K562 (cell line): ENCODE data around the gene RIOX2. TPM values are rescaled to one million over a fixed set of nuclear protein-coding genes. Genes with fewer than 3 reads are reported as not detected.

Source experiments
- ATAC-seq: fragments of 200-7000 bp; cut with Tn5 transposase; 3 replicates; pipeline ENCODE4 v1.9.1; 2020; ENCODE audit warnings: moderate library complexity
- BruUV-seq: library from RNA; stranded (reverse); fragments of 400-500 nt; replicated peaks from 2 replicates; lab custom pipeline; 2021; lab: Mats Ljungman, UMichigan
- CTCF ChIA-PET: fragments of 300-600 bp; formaldehyde crosslinking; extraction: SDS; loops from one replicate; lab custom pipeline; 2021; ENCODE audit warnings: low intra/inter-chr PET ratio; lab: Yijun Ruan, JAX
- POLR2A ChIA-PET: fragments of 300-600, 350-650 bp; sonication (Branson Sonifier 250); formaldehyde crosslinking; extraction: SDS; loops from one replicate; lab custom pipeline; 2021; ENCODE audit warnings: antibody characterized with exemption, inconsistent platforms; lab: Yijun Ruan, JAX
- DNase-seq, 4 experiments: peaks; one replicate each; pipeline versions ENCODE4 v3.0.0 to v3.0.0-alpha.2; 2011 to 2018; ENCODE audit warnings: low spot score in 3 of 4, mixed read lengths in 3 of 4; ENCODE audit errors: extremely low read depth in 1 of 4
- FAIRE-seq: peaks from 2 replicates; lab custom pipeline; 2011; peaks lifted over from hg19 to GRCh38; lab: Jason Lieb, UNC
- H2AFZ ChIP-seq: 2 replicates; pipeline ENCODE4 v1.6.0; 2011; ENCODE audit warnings: low read depth, low read length, control low read depth, inconsistent platforms
- H3K27ac ChIP-seq: fragments of 200-600 bp; 3 replicates; pipeline ENCODE4 v1.8.0; 2011; ENCODE audit warnings: low read depth, mild to moderate bottlenecking, control low read depth, inconsistent platforms, low read length, moderate library complexity, mixed read lengths; ENCODE audit errors: extremely low read depth
- H3K27me3 ChIP-seq, 2 experiments: fragments of 300-600 bp in 1 of 2; 2 replicates in 1 of 2; 3 replicates in 1 of 2; pipeline versions ENCODE4 v1.6.0 to v1.8.0; 2011; ENCODE audit warnings: inconsistent platforms in 2 of 2, low read length in 2 of 2, mild to moderate bottlenecking in 1 of 2, mixed read lengths in 1 of 2, moderate library complexity in 1 of 2; ENCODE audit not compliant: control insufficient read depth in 2 of 2, insufficient read depth in 2 of 2
- H3K36me3 ChIP-seq: fragments of 300-600 bp; 3 replicates; pipeline ENCODE4 v1.8.0; 2011; ENCODE audit warnings: mild to moderate bottlenecking, low read length, inconsistent platforms; ENCODE audit not compliant: control insufficient read depth, insufficient read depth
- H3K4me1 ChIP-seq, 2 experiments: fragments of 200-600 bp in 1 of 2; replicated peaks in 1 of 2; 2 replicates in 1 of 2; 3 replicates in 1 of 2; pipeline versions ENCODE4 v1.5.1 to v1.8.0; 2011; ENCODE audit warnings: inconsistent platforms in 2 of 2, low read length in 2 of 2, mild to moderate bottlenecking in 1 of 2, mixed read lengths in 1 of 2, moderate library complexity in 1 of 2; ENCODE audit not compliant: control insufficient read depth in 2 of 2, insufficient read depth in 2 of 2
- H3K4me2 ChIP-seq: 2 replicates; pipeline ENCODE4 v1.6.1; 2011; ENCODE audit warnings: low read length, control low read depth, inconsistent platforms, mixed read lengths; ENCODE audit not compliant: insufficient read depth
- H3K4me3 ChIP-seq: fragments of 200-600 bp; sonication (generic), shearing (Covaris generic); 2 replicates; pipeline ENCODE4 v1.5.1; 2016; ENCODE audit warnings: control low read depth, inconsistent platforms
- H3K79me2 ChIP-seq: fragments of 200-600 bp; 3 replicates; pipeline ENCODE4 v1.8.0; 2011; ENCODE audit warnings: low read length, inconsistent platforms; ENCODE audit not compliant: control insufficient read depth, insufficient read depth
- H3K9ac ChIP-seq, 2 experiments: 2 replicates each; pipeline versions ENCODE4 v1.6.0 to v1.6.1; 2011; ENCODE audit warnings: low read depth in 2 of 2, low read length in 2 of 2, control low read depth in 1 of 2, inconsistent platforms in 1 of 2, mild to moderate bottlenecking in 1 of 2, mixed read lengths in 1 of 2; ENCODE audit not compliant: insufficient read depth in 1 of 2
- H3K9me1 ChIP-seq: one replicate; pipeline ENCODE4 v1.6.0; 2011; ENCODE audit warnings: inconsistent platforms, mild to moderate bottlenecking, low read length, moderate library complexity; ENCODE audit not compliant: control insufficient read depth, insufficient read depth
- H3K9me3 ChIP-seq: replicated peaks from 2 replicates; pipeline ENCODE4 v1.5.1; 2011; ENCODE audit warnings: low read depth, low read length, inconsistent platforms; ENCODE audit not compliant: control insufficient read depth, insufficient read depth
- H4K20me1 ChIP-seq: replicated peaks from 2 replicates; pipeline ENCODE4 v1.6.1; 2011; ENCODE audit warnings: low read length, inconsistent platforms, mixed read lengths; ENCODE audit not compliant: control insufficient read depth, insufficient read depth
- ELF1 ChIP-seq: fragments of 200-800 bp; sonication (Bioruptor generic); IDR thresholded peaks from 2 replicates; pipeline ENCODE4 v1.6.1; 2016; ENCODE audit warnings: missing genetic modification characterization, missing compliant biosample characterization
- EP400 ChIP-seq: fragments of 450-650 bp; IDR thresholded peaks from 2 replicates; pipeline ENCODE4 v1.6.1; 2017; ENCODE audit warnings: antibody characterized with exemption, mild to moderate bottlenecking, moderate library complexity
- HNRNPL ChIP-seq: fragments of 200-400 bp; formaldehyde crosslinking; IDR thresholded peaks from 2 replicates; pipeline ENCODE4 v1.6.1; 2017; ENCODE audit warnings: low read depth, mild to moderate bottlenecking, low read length
- SIX5 ChIP-seq, 2 experiments: IDR thresholded peaks; 2 replicates each; pipeline ENCODE4 v1.6.1; 2011; ENCODE audit warnings: low read length in 2 of 2, borderline replicate concordance in 1 of 2, low read depth in 1 of 2, mild to moderate bottlenecking in 1 of 2, moderate library complexity in 1 of 2; ENCODE audit not compliant: insufficient read depth in 1 of 2
- SMAD1 ChIP-seq: fragments of 150-350 bp; IDR thresholded peaks from 2 replicates; pipeline ENCODE4 v1.6.1; 2014; ENCODE audit warnings: low read length, low read depth; ENCODE audit not compliant: partially characterized antibody
- SNAPC5 ChIP-seq: fragments of 250-450 bp; sonication (Bioruptor Pico); IDR thresholded peaks from 2 replicates; pipeline ENCODE4 v1.8.0; 2021; ENCODE audit warnings: moderate library complexity, mild to moderate bottlenecking, inconsistent platforms
- THRAP3 ChIP-seq: fragments of 450-650 bp; IDR thresholded peaks from 2 replicates; pipeline ENCODE4 v1.6.1; 2016; ENCODE audit warnings: mild to moderate bottlenecking, inconsistent platforms, borderline replicate concordance
- U2AF2 ChIP-seq: fragments of 200-400 bp; formaldehyde crosslinking; optimal IDR thresholded peaks from 2 replicates; pipeline ENCODE3; 2017; ENCODE audit warnings: low read depth, mild to moderate bottlenecking, low read length
- WHSC1 ChIP-seq: IDR thresholded peaks from one replicate; pipeline ENCODE4 v1.6.1; 2012; ENCODE audit warnings: low read length, control low read depth, inconsistent platforms
- ZC3H4 ChIP-seq: sonication (generic); formaldehyde crosslinking; IDR thresholded peaks from 2 replicates; pipeline ENCODE4 v1.9.0; 2021; ENCODE audit warnings: missing genetic modification reagents, borderline replicate concordance
- ZNF311 ChIP-seq: fragments of 250-450 bp; sonication (Bioruptor Pico); IDR thresholded peaks from 2 replicates; pipeline ENCODE4 v1.4.0; 2020; ENCODE audit warnings: mild to moderate bottlenecking, moderate library complexity
- ZNF436 ChIP-seq: fragments of 250-450, 450-650 bp; sonication (Bioruptor Pico); formaldehyde crosslinking; IDR thresholded peaks from 2 replicates; pipeline ENCODE4 v1.7.0; 2020; ENCODE audit warnings: mild to moderate bottlenecking
- WGBS: fragments of 100-300 bp; shearing (Covaris generic); methylation state at CpG from one replicate; pipeline ENCODE4 v1.1.6; 2016; ENCODE audit warnings: low coverage, mixed read lengths; ENCODE audit not compliant: insufficient coverage; ENCODE audit errors: missing lambda C conversion rate; 5-methylcytosine and 5-hydroxymethylcytosine counted together
- in situ Hi-C: fragments of 300-500 bp; cut with MboI; formaldehyde crosslinking; loops from 4 replicates; pipeline ENCODE4 v1.15.0; 2018; ENCODE audit warnings: inconsistent platforms, mixed read lengths
- intact Hi-C: fragments of 100-400 bp; cut with micrococcal nuclease; formaldehyde crosslinking; loops from 2 replicates; pipeline ENCODE4 v1.14.2; 2022
- polyA plus RNA-seq, 8 experiments: library from polyadenylated mRNA; depleted of rRNA in 4 of 8; stranded (reverse) in 5 of 8; unstranded in 3 of 8; fragments of >200 nt; fragmentation: Nextera tagmentation in 2 of 8; fragmentation: Illumina TruSeq in 1 of 8; extraction: Ambion mirVana in 2 of 8; extraction: Trizol in 1 of 8; gene quantifications; 2 replicates each; pipeline versions ENCODE4 v1.2.1 to v1.2.3, GENCODE V29; 2011 to 2014; ENCODE audit warnings: inconsistent platforms in 1 of 8, missing spikeins in 1 of 8
- total RNA-seq, 7 experiments: library from RNA; depleted of rRNA in 6 of 7; stranded (reverse); fragments of >200 nt in 6 of 7; fragmentation: Illumina TruSeq in 2 of 7; extraction: Trizol in 2 of 7; gene quantifications; 2 replicates each; pipeline versions ENCODE4 v1.2.1 to v1.2.3, GENCODE V29; 2011 to 2021; ENCODE audit warnings: low replicate concordance in 1 of 7

The RIOX2 gene
- total and polyA plus RNA-seq, 9 of the 15 experiments (the other 6 are each of a cell fraction or from before 2014, with no cell fraction given): 22.2 to 56.0 (median 32.6) TPM

GRCh38 chr3:97896129-97896528 lies 76.1 kb downstream of the RIOX2 start:
- no peak overlapping the region for H2AFZ ChIP-seq
- no peaks in the 10 kb centered on the region for H3K9me1 ChIP-seq
- no peaks in the 10 kb centered on the region for H3K9me3 ChIP-seq
- no peak overlapping the region for H3K27ac ChIP-seq
- 0% methylated on average over 1 of the region's 1 CpG for WGBS
- no peaks in the 10 kb centered on the region for H4K20me1 ChIP-seq
- no peak overlapping the region for H3K4me3 ChIP-seq
- H3K79me2 ChIP-seq: no peaks in the 10 kb centered on the region
- TF ChIP-seq THRAP3: no peak
- TF ChIP-seq ZNF436 (CRISPR knock-in tag): no peak
- no peak for TF ChIP-seq EP400
- TF ChIP-seq SIX5 (IDR thresholded peaks at IDR 0.05; ENCODE audit: borderline replicate concordance in 1 of 2, insufficient read depth in 1 of 2, low read depth in 1 of 2, low read length in 2 of 2): no peak
- TF ChIP-seq ZC3H4 (CRISPR knock-in tag): no peak
- TF ChIP-seq WHSC1: no peak
- H3K36me3 ChIP-seq: no peaks in the 10 kb centered on the region
- no peak overlapping the region for H3K4me2 ChIP-seq
- BruUV-seq: no TSS peak
- no peaks in the 10 kb centered on the region for H3K4me1 ChIP-seq
- intact Hi-C loops (no loop called here), in situ Hi-C loops (no loop called here)
- ChIA-PET POLR2A (no interaction called here), CTCF (no interaction called here)
- no peaks in the 10 kb centered on the region for H3K27me3 ChIP-seq
- ATAC-seq (no peak), FAIRE-seq (no peak), DNase-seq (no peak)
- no peak overlapping the region for H3K9ac ChIP-seq

- H3K9ac ChIP-seq: no peak overlapping the region
- FAIRE-seq (no peak), ATAC-seq (no peak), DNase-seq (no peak)
- in situ Hi-C loops (no loop called here), intact Hi-C loops (no loop called here)
- CTCF ChIA-PET: no interaction called here
- no peak overlapping the region for H3K4me2 ChIP-seq
- no peaks in the 10 kb centered on the region for H4K20me1 ChIP-seq
- POLR2A ChIA-PET: no interaction called here
- no peak overlapping the region for H2AFZ ChIP-seq
- BruUV-seq: no TSS peak
- no peaks in the 10 kb centered on the region for H3K36me3 ChIP-seq
- TF ChIP-seq SNAPC5 (CRISPR knock-in tag): no peak
- no peak for TF ChIP-seq ZNF311 (CRISPR knock-in tag)
- no peak for TF ChIP-seq SMAD1
- TF ChIP-seq ELF1 (tag): no peak
- TF ChIP-seq U2AF2: no peak
- no peak for TF ChIP-seq HNRNPL
- 0% methylated on average over 3 of the region's 3 CpGs for WGBS
- H3K4me1 ChIP-seq: no peaks in the 10 kb centered on the region
- H3K79me2 ChIP-seq: no peaks in the 10 kb centered on the region
- no peaks in the 10 kb centered on the region for H3K9me1 ChIP-seq
- no peaks in the 10 kb centered on the region for H3K9me3 ChIP-seq
- H3K27me3 ChIP-seq: no peaks in the 10 kb centered on the region
- no peak overlapping the region for H3K4me3 ChIP-seq
- no peak overlapping the region for H3K27ac ChIP-seq
Observed at GRCh38 chr3:97895216-97895615, 77.0 kb downstream of the RIOX2 start.
